ENCODE measurements around the gene CELA3B.
"Not testable (repeated sequence)": the region's sequence is repeated elsewhere in the genome, so short reads cannot be mapped to it uniquely, and the experiment has no call there.

Gene CELA3B

GRCh38 chr1:21944733-21945073 is 32.1 kb upstream of the CELA3B start:
- no peak for DNase-seq

DNA sequence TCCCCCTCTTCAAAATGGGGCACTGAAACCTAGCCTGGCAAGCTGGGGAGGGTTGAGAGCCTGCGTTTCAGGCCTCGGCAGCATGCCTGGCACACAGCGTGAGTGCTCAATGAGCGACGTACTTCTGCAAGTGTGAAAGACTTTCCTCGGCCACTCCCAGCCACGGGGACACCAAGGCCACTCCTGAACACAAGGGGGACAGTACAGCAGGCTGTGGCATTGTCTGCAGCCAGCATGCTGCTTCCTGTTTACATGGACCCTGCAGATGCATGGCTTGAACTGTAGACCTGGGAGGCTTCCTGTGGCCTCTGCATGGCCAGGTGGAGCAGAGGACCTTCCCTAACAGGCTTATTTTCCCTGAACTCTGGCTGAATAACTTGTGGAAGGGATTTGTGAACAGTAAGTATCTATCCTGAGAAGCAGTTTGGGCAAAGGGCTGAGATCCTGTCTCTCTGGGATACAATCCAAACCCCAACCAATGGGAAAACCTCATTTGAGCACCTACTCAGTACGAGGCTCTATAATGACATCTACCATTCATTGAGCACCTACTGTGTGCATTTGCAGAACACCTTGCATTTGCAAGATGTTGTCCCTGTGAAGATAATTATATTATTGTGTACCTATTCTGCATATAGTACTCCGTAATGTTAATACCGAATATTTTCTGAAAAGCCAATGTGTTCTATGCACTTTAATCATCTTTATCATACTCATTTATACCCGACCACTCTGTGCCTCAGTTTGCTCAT is 29.8 kb upstream of the CELA3B start:
- no peak for DNase-seq

DNA sequence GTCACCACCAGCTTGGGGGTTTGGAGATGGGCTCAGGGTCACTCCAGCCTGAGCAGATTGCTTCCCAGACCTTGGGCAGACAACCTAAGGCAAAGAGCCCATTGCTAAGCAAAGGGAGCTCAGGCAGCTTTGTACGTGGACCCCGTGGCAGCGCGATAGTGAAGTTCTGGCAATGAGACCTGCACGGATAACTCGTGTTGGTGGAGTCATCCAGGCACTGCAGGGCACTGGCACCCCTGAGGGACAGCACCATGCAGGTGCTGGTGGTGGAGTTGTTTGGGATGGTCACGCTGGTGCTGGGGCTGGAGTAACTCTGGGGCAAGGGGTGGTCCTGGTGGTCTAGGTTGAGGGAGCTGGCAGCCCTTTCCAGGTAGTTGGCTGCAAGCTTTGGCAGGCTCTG is 26.1 kb upstream of the CELA3B start:
- DNase-seq, result no peak

DNA sequence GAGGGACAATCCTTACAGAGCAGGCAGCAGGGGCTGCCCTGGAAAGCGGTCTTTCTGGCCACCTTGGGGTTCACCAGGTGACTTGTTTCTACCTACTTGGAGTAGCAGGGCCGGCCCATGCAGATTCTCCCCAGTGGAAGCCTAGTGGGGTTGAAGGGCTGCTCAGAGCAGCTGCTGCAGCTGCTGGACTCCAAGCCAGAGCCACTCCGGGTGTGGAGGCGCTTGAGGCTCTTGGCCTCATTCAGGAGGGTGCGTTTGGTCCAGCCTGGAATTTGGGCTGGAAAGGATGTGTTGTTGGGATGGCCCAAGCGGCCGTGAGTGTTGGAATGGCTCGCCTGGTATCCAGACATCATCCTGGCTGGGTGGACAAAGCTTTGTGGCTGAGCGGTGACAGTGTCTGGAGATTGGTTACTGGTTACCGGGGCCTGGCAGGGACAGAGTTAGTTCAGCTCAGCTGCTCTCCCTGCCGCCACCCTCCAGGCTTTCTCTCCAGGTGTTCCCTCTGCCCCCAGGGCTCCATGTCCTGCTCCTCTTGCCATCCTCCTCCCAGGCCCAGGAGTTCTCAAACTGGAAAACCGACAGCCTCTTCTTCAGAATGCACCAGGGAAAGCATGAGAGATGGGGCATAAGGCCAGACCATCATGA is 25.5 kb upstream of the CELA3B start:
- DNase-seq, result no peak

- DNase-seq, result no peak
Measured at GRCh38 chr1:21952786-21953520, 23.9 kb upstream of the CELA3B start.

- no peak for DNase-seq
Measured at GRCh38 chr1:21955058-21955457, 21.8 kb upstream of the CELA3B start.

- no peak for DNase-seq
Measured at GRCh38 chr1:21955501-21956281, 21.1 kb upstream of the CELA3B start.

DNA sequence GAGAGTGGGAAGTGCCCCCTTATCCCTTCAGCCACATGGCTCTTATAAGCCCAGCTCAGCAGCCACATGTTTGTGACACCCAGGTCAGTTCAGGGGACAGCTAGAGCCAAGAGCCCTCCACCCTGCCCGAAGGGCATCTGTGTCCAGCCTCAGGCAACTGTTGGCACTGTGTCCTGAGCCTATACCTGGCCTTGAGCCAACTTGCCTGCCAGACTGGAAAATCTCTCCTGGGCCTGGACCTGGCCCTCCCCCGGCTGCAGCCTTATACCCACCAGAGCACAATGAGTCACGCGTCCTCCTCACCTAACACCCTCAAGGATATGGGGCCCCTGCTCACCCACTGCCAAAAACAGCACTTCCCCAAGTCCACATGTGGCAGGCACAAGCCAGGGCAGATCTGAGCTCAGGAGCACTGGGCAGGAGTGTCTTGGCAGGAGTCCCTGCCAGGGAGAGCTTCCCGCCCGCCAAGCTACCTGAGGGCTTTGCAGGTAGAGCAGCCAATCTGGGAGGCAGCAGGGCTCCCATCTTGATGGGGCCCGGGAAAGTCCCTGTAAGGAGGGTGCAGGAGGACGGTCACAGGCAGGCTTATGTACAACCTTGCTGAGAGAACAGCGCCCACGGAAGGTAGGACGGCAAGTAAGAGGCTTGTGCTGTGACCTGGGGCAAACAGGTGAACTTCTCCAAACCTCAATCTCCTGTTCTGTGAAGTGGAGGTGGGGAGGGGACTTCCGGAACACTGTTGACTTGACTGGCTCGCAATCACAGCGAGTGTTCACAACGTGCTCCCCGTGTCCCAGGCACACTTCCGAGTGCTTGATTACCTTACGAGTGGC is 19.9 kb upstream of the CELA3B start:
- DNase-seq, result peak; percentile 78

GRCh38 chr1:21961337-21961736 is 15.5 kb upstream of the CELA3B start:
- DNase-seq, result no peak

- DNase-seq, result no peak
Measured at GRCh38 chr1:21961799-21962198, 15.0 kb upstream of the CELA3B start.

GRCh38 chr1:21963477-21964217 is 13.2 kb upstream of the CELA3B start:
- peak; percentile 74 for DNase-seq

GRCh38 chr1:21966247-21967000 is 10.4 kb upstream of the CELA3B start:
- DNase-seq, result no peak

- not testable (repeated sequence) for DNase-seq
Measured at GRCh38 chr1:21967216-21967615, 9.6 kb upstream of the CELA3B start.

DNA sequence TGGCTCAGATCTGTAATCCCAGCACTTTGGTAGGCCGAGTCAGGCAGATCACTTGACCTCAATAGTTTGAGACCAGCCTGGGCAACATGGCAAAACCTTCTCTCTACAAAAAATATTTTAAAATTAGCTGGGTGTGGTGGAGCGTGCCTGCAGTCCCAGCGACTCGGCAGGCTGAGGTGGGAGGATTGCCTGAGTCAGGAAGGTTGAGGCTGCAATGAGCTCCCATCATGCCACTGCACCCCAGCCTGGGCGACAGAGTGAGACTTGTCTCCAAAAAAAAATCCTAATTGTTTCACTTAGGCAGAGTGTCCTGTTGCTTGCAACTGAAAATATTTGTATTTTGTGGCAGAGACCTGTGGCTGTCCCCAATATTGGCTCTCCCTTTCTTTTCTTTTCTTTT is 7.8 kb upstream of the CELA3B start:
- not testable (repeated sequence) for DNase-seq

DNA sequence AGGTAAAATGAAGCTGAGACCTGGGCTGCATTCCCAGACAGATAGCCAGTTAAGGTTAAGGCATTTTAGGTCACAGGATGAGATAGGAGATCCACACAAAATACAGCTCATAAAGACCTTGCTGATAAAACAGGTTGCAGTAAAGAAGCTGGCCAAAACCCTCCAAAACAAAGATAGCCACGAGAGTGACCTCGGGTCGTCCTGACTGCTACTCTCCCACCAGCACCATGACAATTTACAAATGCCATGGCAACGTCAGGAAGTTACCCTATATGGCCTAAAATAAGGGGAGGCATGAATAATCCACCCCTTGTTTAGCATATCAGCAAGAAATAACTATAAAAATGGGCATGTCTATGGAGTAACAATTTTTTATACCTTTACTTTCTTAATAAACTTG is 6.3 kb upstream of the CELA3B start:
- DNase-seq, result not testable (repeated sequence)

- DNase-seq, result not testable (repeated sequence)
Measured at GRCh38 chr1:21972973-21973441, 3.8 kb upstream of the CELA3B start.

DNA sequence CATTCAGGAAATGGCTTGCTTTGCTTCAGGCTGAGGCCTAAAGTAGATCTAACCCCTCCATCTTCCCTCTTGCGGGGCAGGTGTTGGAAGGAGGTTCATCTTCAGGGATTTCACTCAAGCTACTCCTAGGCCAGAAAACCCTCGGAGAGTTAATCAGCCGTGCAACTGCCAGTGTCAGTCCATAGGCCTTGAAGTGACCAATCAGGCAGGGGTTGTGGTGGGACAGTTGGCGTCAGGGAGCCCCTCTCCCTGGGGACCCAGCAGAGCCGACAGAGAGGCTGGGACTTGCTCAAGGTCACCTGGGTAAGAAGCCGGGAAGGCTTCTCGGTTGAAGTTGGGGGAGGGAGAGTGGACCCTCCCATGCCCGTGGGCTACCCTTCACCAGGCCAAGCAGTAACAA is 2.9 kb upstream of the CELA3B start:
- not testable (repeated sequence) for DNase-seq

GRCh38 chr1:21974699-21975098 is 2.1 kb upstream of the CELA3B start:
- not testable (repeated sequence) for DNase-seq

DNA sequence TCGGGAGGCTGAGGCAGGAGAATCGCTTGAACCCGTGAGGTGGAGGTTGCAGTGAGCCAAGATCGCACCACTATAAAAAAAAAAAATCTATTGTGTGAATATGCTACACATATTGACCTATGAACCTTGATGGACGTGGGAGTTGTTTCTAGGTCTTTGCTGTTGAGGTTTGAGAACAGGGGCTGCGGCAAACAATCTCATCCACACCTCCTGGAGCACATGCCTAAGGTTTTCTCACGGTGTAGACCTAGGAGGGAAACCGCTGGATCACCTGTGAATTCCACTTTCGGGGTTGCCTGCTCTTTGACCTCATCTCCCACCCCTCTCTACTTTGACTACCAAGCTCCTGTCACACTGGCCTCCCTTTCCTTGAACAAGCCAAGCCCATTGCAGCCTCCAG is 1.5 kb upstream of the CELA3B start:
- DNase-seq, result not testable (repeated sequence)

GRCh38 chr1:21978209-21978608 is 1.4 kb downstream of the CELA3B start:
- DNase-seq, result not testable (repeated sequence)

All from central memory CD4-positive, alpha-beta T cell (primary cell).